ENCODE measurements around the gene LHFPL2. TPM values are rescaled to one million over a fixed set of nuclear protein-coding genes. Genes with fewer than 3 reads are reported as not detected.

Gene LHFPL2
- total RNA-seq, 1 donor from 2014 or later, result 47.6 TPM

GRCh38 chr5:78501411-78502352, 146.9 kb downstream of the LHFPL2 start:
- Mint-ChIP-seq H3K27ac (ENCODE audit: unreplicated experiment) (no peak overlapping the region), H3K27me3 (ENCODE audit: unreplicated experiment) (peaks cover 10% of the 10 kb centered on the region), H3K4me1 (ENCODE audit: unreplicated experiment) (peaks cover 24% of the 10 kb centered on the region)

GRCh38 chr5:78500871-78501270, 147.7 kb downstream of the LHFPL2 start:
- H3K9me3 Mint-ChIP-seq (ENCODE audit: unreplicated experiment), result no peaks in the 10 kb centered on the region
- peaks cover 10% of the 10 kb centered on the region for H3K36me3 Mint-ChIP-seq (ENCODE audit: low read depth, unreplicated experiment)
- H3K27me3 Mint-ChIP-seq (ENCODE audit: unreplicated experiment), result peaks cover 10% of the 10 kb centered on the region
- H3K4me1 Mint-ChIP-seq (ENCODE audit: unreplicated experiment), result peaks cover 31% of the 10 kb centered on the region
- DNase-seq (ENCODE audit: low spot score), result no peak
- TF ChIP-seq CTCF (IDR thresholded peaks at IDR 0.05; ENCODE audit: unreplicated experiment), result no peak
- no peak overlapping the region for H3K4me3 Mint-ChIP-seq (ENCODE audit: unreplicated experiment)
- no peak overlapping the region for H3K27ac Mint-ChIP-seq (ENCODE audit: unreplicated experiment)

More at GRCh38 chr5:78501411-78502352, 146.9 kb downstream of the LHFPL2 start:
- Mint-ChIP-seq H3K4me3 (ENCODE audit: unreplicated experiment) (no peak overlapping the region), H3K9me3 (ENCODE audit: unreplicated experiment) (no peaks in the 10 kb centered on the region), H3K36me3 (ENCODE audit: low read depth, unreplicated experiment) (peaks cover 10% of the 10 kb centered on the region)
- no peak for TF ChIP-seq CTCF (IDR thresholded peaks at IDR 0.05; ENCODE audit: unreplicated experiment)
- DNase-seq (ENCODE audit: low spot score), result no peak

GRCh38 chr5:78500028-78500427, 148.5 kb downstream of the LHFPL2 start:
- Mint-ChIP-seq H3K4me3 (ENCODE audit: unreplicated experiment) (no peak overlapping the region), H3K27ac (ENCODE audit: unreplicated experiment) (no peak overlapping the region), H3K36me3 (ENCODE audit: low read depth, unreplicated experiment) (peaks cover 10% of the 10 kb centered on the region), H3K27me3 (ENCODE audit: unreplicated experiment) (peaks cover 10% of the 10 kb centered on the region), H3K9me3 (ENCODE audit: unreplicated experiment) (no peaks in the 10 kb centered on the region), H3K4me1 (ENCODE audit: unreplicated experiment) (peaks cover 34% of the 10 kb centered on the region)
- no peak for TF ChIP-seq CTCF (IDR thresholded peaks at IDR 0.05; ENCODE audit: unreplicated experiment)
- DNase-seq (ENCODE audit: low spot score), result no peak

- Mint-ChIP-seq H3K4me3 (ENCODE audit: unreplicated experiment) (no peak overlapping the region), H3K36me3 (ENCODE audit: low read depth, unreplicated experiment) (peaks cover 10% of the 10 kb centered on the region), H3K27me3 (ENCODE audit: unreplicated experiment) (peaks cover 8% of the 10 kb centered on the region), H3K27ac (ENCODE audit: unreplicated experiment) (no peak overlapping the region), H3K9me3 (ENCODE audit: unreplicated experiment) (no peaks in the 10 kb centered on the region), H3K4me1 (ENCODE audit: unreplicated experiment) (peaks cover 36% of the 10 kb centered on the region)
- no peak for DNase-seq (ENCODE audit: low spot score)
- no peak for TF ChIP-seq CTCF (IDR thresholded peaks at IDR 0.05; ENCODE audit: unreplicated experiment)
These were observed 149.1 kb downstream of the LHFPL2 start for GRCh38 chr5:78499485-78499884.
